ENCODE measurements around the gene TNS1.

- no peak for TF ChIP-seq CTCF (IDR thresholded peaks at IDR 0.05)
- TF ChIP-seq POLR2A (IDR thresholded peaks at IDR 0.05): no peak
These were observed 92.0 kb downstream of the TNS1 start for GRCh38 chr2:217910875-217911212.

Measured in lower leg skin (tissue), 3 donors.